ENCODE data around the gene CDC73.
"Not testable (repeated sequence)": the region's sequence is repeated elsewhere in the genome, so short reads cannot be mapped to it uniquely, and the experiment has no call there.

Gene CDC73

GRCh38 chr1:193231146-193231545 is 109.3 kb downstream of the CDC73 start:
- DNase-seq (ENCODE audit: low read depth), result not testable (repeated sequence)

- DNase-seq (ENCODE audit: low read depth), result no peak
Measured at GRCh38 chr1:193234530-193234929, 112.7 kb downstream of the CDC73 start.

- no peak for DNase-seq (ENCODE audit: low read depth)
Measured at GRCh38 chr1:193237381-193237978, 115.6 kb downstream of the CDC73 start.

DNA sequence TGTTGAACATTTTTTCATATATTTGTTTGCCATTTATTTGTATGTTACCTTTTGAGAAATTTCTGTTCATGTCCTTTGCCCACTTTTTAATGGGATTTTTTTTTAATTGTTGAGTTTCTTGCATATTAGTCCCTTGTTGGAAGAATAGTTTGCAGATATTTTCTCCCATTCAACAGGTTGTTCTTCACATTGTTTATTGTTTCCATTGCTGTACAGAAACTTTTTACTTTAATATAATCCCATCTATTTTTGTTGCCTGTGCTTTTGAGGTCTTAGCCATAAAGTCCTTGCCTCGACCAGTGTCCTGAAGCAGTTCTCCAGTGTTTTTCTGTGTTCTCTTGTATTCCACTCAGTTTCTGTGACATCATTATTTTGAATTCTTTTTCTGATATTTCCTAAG is 118.8 kb downstream of the CDC73 start:
- DNase-seq (ENCODE audit: low read depth), result no peak

GRCh38 chr1:193241132-193241827 is 119.4 kb downstream of the CDC73 start:
- DNase-seq (ENCODE audit: low read depth), result no peak

DNA sequence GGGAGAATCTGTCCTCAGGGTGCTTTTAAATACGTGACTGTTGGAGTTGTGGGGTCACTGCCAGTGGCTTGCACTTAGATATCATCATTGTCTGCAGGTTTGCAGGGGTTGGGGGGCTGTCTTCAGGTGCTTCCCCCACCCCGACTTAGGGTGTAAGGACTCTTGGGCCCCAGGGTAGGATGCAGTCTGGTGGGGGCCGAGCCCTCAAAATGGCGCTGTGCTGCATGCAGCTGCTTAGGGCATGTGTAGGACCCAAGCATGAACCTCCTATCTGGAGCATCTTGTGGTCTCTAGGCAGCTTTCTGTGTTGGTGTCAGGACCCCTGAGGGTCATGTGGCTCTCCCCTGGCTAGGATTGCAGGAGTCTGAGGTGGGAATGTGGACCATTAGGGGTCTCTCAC is 120.2 kb downstream of the CDC73 start:
- DNase-seq (ENCODE audit: low read depth), result no peak

DNA sequence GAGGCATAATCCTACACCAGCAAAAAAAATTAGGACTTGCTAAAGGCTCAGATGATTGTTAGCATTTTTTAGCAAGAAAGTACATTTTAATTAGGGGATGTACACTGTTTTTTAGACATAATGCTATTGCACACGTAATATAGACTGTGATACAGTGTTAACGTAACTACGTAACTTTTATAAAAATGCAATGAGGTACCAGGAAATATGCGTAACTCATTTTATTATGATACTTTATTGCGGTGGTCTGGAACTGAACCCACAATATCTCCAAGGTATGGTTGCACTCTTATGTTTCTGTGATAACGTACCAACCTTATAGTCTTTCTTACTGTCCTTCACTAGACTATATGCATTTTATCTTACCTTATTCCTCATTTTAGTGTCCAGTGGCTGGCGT is 127.4 kb downstream of the CDC73 start:
- DNase-seq (ENCODE audit: low read depth), result no peak

DNA sequence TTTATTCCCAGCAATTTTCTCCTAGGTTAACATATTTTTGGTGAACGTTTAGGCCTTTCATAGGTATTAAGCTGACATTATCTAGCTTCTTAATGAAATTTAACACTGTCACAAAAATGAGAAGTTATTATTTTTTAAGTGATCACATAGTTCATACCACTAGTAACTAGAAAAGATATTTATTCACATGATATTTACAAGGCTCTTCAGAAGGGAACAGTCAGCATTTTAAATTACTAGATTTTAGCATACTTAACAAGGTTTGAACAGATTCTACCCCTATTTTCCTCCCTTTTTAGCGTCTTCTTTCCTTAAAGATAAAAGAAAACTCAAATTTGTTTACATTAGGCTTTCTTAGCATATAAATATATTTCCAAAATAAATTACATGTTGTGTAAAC is 130.1 kb downstream of the CDC73 start:
- DNase-seq (ENCODE audit: low read depth), result no peak

GRCh38 chr1:193256019-193256418 is 134.2 kb downstream of the CDC73 start:
- DNase-seq (ENCODE audit: low read depth), result no peak

GRCh38 chr1:193259636-193260035 is 137.8 kb downstream of the CDC73 start:
- DNase-seq (ENCODE audit: low read depth), result no peak

DNA sequence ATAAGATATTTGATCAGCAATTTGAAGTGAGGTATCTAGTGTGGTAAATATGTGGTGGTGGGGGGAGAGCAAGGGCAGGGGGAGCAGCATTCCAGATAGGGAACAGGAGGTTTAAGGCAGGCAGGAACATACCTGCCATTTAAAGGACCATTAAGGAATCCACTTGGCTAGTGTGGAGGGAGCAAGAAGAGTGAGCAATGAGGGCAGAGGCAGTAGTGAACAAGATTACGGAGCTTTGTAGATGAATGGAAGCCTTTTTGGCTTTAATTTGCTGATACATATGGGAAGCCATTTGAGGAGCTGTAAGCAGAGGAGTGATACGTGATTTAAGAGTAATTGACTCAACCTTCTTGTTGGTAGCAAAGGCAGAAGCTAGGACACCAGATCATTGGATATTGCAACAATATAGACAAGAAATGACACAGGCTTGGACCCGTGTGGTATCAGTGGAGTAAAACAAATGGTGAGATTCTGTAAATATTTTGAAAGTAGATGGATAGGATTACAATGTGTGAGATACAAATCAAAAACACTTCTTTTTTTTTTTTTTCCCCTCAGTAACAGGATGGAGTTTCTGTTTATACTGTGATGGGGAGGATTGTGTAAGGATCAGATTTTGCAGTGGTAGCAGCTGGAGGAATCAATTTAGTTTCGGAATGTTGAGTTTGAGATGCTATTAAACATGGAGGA is 138.4 kb downstream of the CDC73 start:
- DNase-seq (ENCODE audit: low read depth), result no peak

DNA sequence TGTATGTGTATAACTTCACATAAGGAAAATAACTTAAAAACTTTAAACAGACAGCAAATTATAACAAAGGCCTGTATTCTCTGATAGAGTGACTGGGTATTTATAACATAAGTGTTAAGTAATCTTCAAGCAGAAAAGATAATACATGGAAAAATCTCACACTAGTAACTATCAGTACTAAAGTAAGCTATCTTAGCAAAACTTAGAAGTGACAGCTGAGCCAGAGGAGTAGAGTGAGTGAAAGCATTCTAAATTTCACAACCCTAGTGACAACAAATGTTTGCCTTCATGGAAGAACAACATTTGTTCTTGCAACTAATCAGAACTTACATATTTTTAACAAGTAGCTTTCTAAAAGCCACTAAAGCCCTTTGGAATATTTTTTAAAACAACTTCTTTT is 139.1 kb downstream of the CDC73 start:
- DNase-seq (ENCODE audit: low read depth), result no peak

DNA sequence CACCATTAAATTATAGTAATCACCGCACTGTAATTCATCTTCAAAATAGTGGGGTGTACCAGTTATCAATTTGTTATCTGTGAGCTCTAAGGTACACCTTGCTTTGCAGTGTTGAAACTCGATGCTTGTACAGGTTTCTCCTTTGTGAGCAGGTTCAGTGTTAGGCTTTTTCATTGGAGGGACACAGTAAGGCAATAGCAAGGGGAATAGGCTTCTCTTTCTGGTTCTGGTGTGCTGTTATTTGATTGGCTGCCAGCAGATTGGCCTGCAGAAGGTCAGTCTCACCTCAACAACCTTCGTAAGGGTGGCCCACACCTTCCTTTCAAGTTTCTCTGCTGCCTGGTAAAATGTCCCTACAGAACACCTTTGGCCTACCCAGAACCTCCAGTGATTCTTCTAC is 140.8 kb downstream of the CDC73 start:
- no peak for DNase-seq (ENCODE audit: low read depth)

DNA sequence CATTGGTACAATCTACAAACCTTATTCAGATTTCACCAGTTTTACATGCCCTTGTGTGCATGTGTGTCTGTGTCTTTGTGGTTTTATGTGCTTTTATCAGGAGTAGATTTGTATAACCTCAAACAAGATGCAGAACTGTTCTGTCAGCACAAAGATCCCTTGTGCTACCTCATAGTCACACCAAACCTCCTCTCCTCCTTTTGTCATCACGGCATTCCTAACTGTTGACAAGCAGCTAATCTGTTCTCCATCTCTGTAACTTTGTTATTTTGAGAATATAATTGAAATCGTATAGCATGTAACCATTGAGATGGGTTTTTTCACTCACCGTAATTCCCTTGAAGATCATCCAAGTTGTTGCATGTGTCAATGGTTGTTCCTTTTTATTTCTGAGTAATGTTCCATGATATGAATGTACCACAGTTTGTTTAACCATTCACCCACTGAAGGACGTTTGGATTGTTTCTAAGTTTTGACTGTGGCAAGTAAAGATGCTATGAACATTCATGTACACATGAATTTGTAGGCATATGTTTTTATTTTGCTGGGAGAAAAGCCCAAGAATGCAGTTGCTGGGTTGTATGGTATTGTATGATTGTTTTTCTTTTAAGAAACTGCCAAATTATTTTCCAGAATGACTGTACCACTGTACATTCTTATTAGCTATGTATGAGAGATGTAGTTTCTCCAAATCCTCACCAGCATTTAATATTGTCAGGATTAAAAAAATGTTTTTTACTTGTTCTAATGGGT is 142.7 kb downstream of the CDC73 start:
- no peak for DNase-seq (ENCODE audit: low read depth)

- no peak for DNase-seq (ENCODE audit: low read depth)
Measured at GRCh38 chr1:193265716-193266115, 143.9 kb downstream of the CDC73 start.

DNA sequence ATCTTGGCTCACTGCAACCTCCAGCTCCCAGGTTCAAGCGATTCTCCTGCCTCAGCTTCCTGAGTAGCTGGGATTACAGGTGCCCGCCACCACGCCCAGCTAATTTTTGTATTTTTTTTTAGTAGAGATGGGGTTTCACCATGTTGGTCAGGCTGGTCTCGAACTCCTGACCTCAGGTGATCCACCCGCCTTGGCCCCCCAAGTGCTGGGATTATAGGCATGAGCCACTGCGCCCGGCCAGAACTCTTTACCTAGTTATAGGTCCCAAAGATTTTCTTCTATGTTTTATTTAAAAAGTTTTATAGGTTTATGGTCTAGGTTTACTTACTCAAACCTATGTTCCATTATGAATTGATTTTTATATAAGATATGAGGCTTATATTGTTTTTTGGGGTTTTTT is 145.0 kb downstream of the CDC73 start:
- DNase-seq (ENCODE audit: low read depth), result not testable (repeated sequence)

DNA sequence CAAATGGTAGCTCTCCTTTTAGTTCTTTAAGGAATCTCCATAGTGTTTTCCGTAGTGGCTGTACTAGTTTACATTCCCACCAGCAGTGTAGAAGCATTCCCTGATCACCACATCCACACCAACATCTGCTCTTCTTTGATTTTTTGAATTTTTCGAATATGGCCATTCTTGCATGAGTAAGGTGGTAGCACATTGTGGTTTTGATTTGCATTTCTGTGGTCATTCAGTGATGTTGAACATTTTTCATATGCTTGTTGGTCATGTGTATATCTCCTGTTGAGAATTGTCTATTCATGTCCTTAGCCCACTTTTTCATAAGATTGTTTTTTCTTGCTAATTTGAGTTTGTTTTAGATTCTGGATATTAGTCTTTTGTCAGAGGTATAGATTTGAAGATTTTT is 149.2 kb downstream of the CDC73 start:
- no peak for DNase-seq (ENCODE audit: low read depth)

DNA sequence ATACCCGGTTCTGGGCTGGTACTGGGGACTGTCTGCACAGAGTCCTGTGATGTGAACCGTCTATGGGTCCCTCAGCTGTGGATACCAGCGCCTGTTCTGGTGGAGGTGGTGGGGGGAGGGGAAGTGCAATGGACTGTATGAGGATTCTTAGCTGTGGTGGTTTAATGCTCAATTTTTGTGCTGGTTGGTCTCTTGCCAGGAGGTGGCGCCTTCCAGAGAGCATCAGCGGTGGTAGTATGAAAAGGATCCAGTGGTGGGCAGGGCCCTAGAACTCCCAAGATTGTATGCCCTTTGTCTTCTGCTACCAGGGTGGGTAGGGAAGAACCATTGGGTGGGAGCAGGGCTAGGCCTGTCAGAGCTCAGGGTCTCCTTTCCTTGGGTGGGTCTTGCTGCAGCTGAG is 153.9 kb downstream of the CDC73 start:
- DNase-seq (ENCODE audit: low read depth), result no peak

DNA sequence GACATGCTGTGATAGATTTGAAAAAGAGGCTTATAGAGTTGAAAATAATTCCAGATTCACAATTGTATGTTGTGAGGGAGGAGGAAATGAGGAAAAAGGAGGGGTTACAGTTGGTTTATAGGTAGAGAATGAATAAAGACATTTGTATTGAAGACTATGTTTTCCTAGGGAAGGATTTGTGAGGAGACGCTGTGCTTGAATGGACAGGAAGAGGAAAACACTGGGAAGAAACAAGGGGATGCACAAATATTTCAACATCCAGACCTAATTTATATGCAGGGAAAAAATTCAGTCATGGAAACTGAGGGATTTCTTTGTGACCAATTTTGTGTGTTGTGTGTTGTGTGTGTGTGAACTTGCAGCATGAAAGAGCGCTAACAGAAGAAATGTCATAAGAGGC is 157.1 kb downstream of the CDC73 start:
- DNase-seq (ENCODE audit: low read depth), result no peak

DNA sequence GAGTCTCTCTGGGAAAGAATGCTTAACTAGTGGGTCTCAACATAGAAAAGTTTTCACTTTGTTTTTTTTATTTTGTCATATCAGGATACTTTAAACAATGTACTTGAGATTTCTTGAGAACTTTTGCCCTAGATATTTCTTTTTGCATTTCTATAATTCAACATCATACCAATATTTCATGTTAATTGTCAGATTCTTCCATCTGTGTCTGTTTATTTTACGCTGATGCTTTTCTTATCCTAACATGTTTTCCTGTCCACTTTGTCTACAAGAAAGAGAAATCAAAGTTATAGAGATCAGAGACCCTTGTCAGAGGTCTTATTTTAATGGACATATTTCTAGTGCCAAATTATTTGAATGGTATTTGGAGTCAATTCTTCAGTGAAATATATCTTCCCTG is 160.1 kb downstream of the CDC73 start:
- DNase-seq (ENCODE audit: low read depth), result no peak

DNA sequence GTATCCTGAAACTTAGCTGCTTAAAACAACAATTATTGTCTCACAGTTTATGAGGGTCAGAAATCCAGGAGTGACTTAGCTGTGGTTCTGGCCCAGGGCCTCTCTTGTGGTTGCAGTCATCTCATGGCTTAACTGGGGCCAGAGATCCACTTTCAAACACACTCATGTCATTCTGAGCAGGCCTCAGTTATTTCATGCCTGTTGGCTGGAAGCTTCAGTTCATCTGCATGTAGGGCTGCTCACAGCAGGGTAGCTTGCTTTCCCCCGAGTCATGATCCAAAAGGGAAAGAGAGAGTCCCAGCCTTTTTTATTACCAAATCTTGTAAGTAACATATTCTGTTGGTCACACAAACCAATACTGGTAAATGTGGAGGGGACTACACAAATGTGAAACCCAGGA is 161.2 kb downstream of the CDC73 start:
- no peak for DNase-seq (ENCODE audit: low read depth)

DNA sequence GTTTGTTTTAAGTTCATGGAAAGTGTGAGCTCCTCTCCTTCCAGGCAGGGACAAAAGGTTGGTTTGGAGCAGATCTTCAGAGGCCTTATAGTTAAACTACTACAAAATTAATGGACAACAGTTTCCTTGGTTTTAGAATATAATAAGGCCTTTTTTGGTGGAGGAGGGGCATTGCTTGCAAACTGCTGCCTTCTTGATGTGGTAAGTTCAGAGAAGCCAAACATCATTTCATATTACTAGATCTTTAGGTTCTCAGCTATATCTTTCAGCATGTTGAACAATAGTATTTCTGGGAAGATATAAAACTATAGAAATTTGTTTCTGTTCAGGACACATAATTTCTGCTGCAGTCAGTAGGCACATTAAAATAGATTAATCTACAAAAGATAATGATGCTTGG is 162.4 kb downstream of the CDC73 start:
- DNase-seq (ENCODE audit: low read depth), result no peak

- DNase-seq (ENCODE audit: low read depth), result no peak
Measured at GRCh38 chr1:193285641-193286040, 163.8 kb downstream of the CDC73 start.
